ENCODE measurements around the gene REEP3. TPM values are rescaled to one million over a fixed set of nuclear protein-coding genes. Genes with fewer than 3 reads are reported as not detected.

Gene REEP3
- total RNA-seq, 1 experiment from 2014 or later: 39.6 TPM

GRCh38 chr10:63537536-63537935 is 16.3 kb downstream of the REEP3 start:
- Histone ChIP-seq H3K9me3 (ENCODE audit: low read depth, low read length, poor library complexity, severe bottlenecking) (no peaks in the 10 kb centered on the region), H3K4me1 (ENCODE audit: insufficient read depth, low read length, poor library complexity, severe bottlenecking) (peaks cover 13% of the 10 kb centered on the region), H3K27me3 (replicated peaks; ENCODE audit: insufficient read depth, low read depth, low read length, poor library complexity) (no peaks in the 10 kb centered on the region), H3K36me3 (ENCODE audit: insufficient read depth, low read length, poor library complexity, severe bottlenecking) (no peaks in the 10 kb centered on the region), H3K27ac (ENCODE audit: low read depth, low read length, poor library complexity, severe bottlenecking) (no peak overlapping the region), H3K4me3 (ENCODE audit: low read depth, low read length, poor library complexity, severe bottlenecking) (no peak overlapping the region)
- ChIA-PET CTCF (no interaction called here), POLR2A (ENCODE audit: low non-redundant PET) (no interaction called here)
- BruUV-seq (replicated peaks): no TSS peak
- no peak for TF ChIP-seq CTCF (conservative IDR thresholded peaks at IDR 0.05; ENCODE audit: low read depth, low read length)
- no peak for DNase-seq (ENCODE audit: low spot score)
- intact Hi-C loops (cut with micrococcal nuclease; ENCODE audit: unreplicated experiment): no loop called here

- Histone ChIP-seq H3K4me1 (ENCODE audit: insufficient read depth, low read length, poor library complexity, severe bottlenecking) (peaks cover 20% of the 10 kb centered on the region), H3K27me3 (replicated peaks; ENCODE audit: insufficient read depth, low read depth, low read length, poor library complexity) (no peaks in the 10 kb centered on the region), H3K36me3 (ENCODE audit: insufficient read depth, low read length, poor library complexity, severe bottlenecking) (no peaks in the 10 kb centered on the region), H3K4me3 (ENCODE audit: low read depth, low read length, poor library complexity, severe bottlenecking) (no peak overlapping the region), H3K27ac (ENCODE audit: low read depth, low read length, poor library complexity, severe bottlenecking) (no peak overlapping the region), H3K9me3 (ENCODE audit: low read depth, low read length, poor library complexity, severe bottlenecking) (no peaks in the 10 kb centered on the region)
- ChIA-PET CTCF (no interaction called here), POLR2A (ENCODE audit: low non-redundant PET) (no interaction called here)
- TF ChIP-seq EZH2 (IDR thresholded peaks at IDR 0.05; ENCODE audit: borderline replicate concordance, low read depth, low read length, poor library complexity, severe bottlenecking): no peak
- TF ChIP-seq CTCF (conservative IDR thresholded peaks at IDR 0.05; ENCODE audit: low read depth, low read length): no peak
- intact Hi-C loops (cut with micrococcal nuclease; ENCODE audit: unreplicated experiment): no loop called here
- BruUV-seq (replicated peaks): no TSS peak
- no peak for DNase-seq (ENCODE audit: low spot score)
Measured at GRCh38 chr10:63539377-63539776, 18.2 kb downstream of the REEP3 start.

- intact Hi-C loops (cut with micrococcal nuclease; ENCODE audit: unreplicated experiment): no loop called here
- Histone ChIP-seq H3K27me3 (replicated peaks; ENCODE audit: insufficient read depth, low read depth, low read length, poor library complexity) (no peaks in the 10 kb centered on the region), H3K4me3 (ENCODE audit: low read depth, low read length, poor library complexity, severe bottlenecking) (no peak overlapping the region), H3K9me3 (ENCODE audit: low read depth, low read length, poor library complexity, severe bottlenecking) (no peaks in the 10 kb centered on the region), H3K27ac (ENCODE audit: low read depth, low read length, poor library complexity, severe bottlenecking) (no peak overlapping the region), H3K4me1 (ENCODE audit: insufficient read depth, low read length, poor library complexity, severe bottlenecking) (peaks cover 26% of the 10 kb centered on the region), H3K36me3 (ENCODE audit: insufficient read depth, low read length, poor library complexity, severe bottlenecking) (no peaks in the 10 kb centered on the region)
- ChIA-PET POLR2A (ENCODE audit: low non-redundant PET) (interaction anchor here (0.6 kb wide), 1 partner anchor 56 kb away, joined by 3 read pairs; no protein-coding TSS in a partner anchor), CTCF (no interaction called here)
- no peak for DNase-seq (ENCODE audit: low spot score)
- TF ChIP-seq CTCF (conservative IDR thresholded peaks at IDR 0.05; ENCODE audit: low read depth, low read length): no peak
- no peak for TF ChIP-seq EZH2 (IDR thresholded peaks at IDR 0.05; ENCODE audit: borderline replicate concordance, low read depth, low read length, poor library complexity, severe bottlenecking)
- BruUV-seq (replicated peaks): no TSS peak
Measured at GRCh38 chr10:63539994-63540393, 18.8 kb downstream of the REEP3 start.

Measured in A673 (cell line).